CD4-positive, alpha-beta T cell treated with Interleukin-1 beta for 1 hour (primary cell): ENCODE data around the gene ALDH9A1.
A peak's percentile ranks its signal among the peaks of the same experiment; 100 is the strongest.
"Not testable (repeated sequence)": the region's sequence is repeated elsewhere in the genome, so short reads cannot be mapped to it uniquely, and the experiment has no call there.

Experiments
- DNase-seq, 2 donors: peaks; one replicate each; pipeline ENCODE4 v3.0.0-alpha.2; 2020 to 2022

The ALDH9A1 gene

GRCh38 chr1:165644064-165644735 lies 54.2 kb downstream of the ALDH9A1 start:
- DNase-seq: no peak

GRCh38 chr1:165641231-165641987 lies 57.0 kb downstream of the ALDH9A1 start:
- DNase-seq: no peak

GRCh38 chr1:165639821-165640623 lies 58.3 kb downstream of the ALDH9A1 start:
- no peak for DNase-seq

GRCh38 chr1:165638211-165638610 lies 60.2 kb downstream of the ALDH9A1 start:
- DNase-seq: not testable (repeated sequence)

GRCh38 chr1:165637427-165637826 lies 60.9 kb downstream of the ALDH9A1 start:
- DNase-seq: no peak

- DNase-seq: no peak
Observed at GRCh38 chr1:165635823-165636222, 62.5 kb downstream of the ALDH9A1 start.

- no peak for DNase-seq
Observed at GRCh38 chr1:165635329-165635728, 63.0 kb downstream of the ALDH9A1 start.

- no peak for DNase-seq
Observed at GRCh38 chr1:165634154-165634921, 64.0 kb downstream of the ALDH9A1 start.

GRCh38 chr1:165633614-165634013 lies 64.7 kb downstream of the ALDH9A1 start:
- DNase-seq: no peak

- DNase-seq: no peak
Observed at GRCh38 chr1:165632491-165632890, 65.9 kb downstream of the ALDH9A1 start.

GRCh38 chr1:165632152-165632469 lies 66.3 kb downstream of the ALDH9A1 start:
- no peak for DNase-seq

GRCh38 chr1:165631342-165632151 lies 66.8 kb downstream of the ALDH9A1 start:
- peak; percentile 11 to 37 for DNase-seq

- peak; percentile 94 to 96 for DNase-seq
Observed at GRCh38 chr1:165630629-165631341, 67.6 kb downstream of the ALDH9A1 start, which contains the start of gene MGST3. Gene MGST3 (plus strand): TSS chr1:165631234. CDS start chr1:165649848, 18,614 bp downstream.

- DNase-seq: no peak
Observed at GRCh38 chr1:165629848-165630628, 68.3 kb downstream of the ALDH9A1 start.

- DNase-seq: no peak
Observed at GRCh38 chr1:165629151-165629550, 69.2 kb downstream of the ALDH9A1 start.

- DNase-seq: no peak
Observed at GRCh38 chr1:165628147-165628822, 70.1 kb downstream of the ALDH9A1 start.

GRCh38 chr1:165624441-165624840 lies 73.9 kb downstream of the ALDH9A1 start:
- DNase-seq: no peak

GRCh38 chr1:165623624-165624023 lies 74.7 kb downstream of the ALDH9A1 start:
- no peak for DNase-seq

GRCh38 chr1:165619647-165620151 lies 78.7 kb downstream of the ALDH9A1 start:
- no peak for DNase-seq
